OCI-LY7 (cell line): ENCODE results near the gene SERPINA6. TPM values are rescaled to one million over a fixed set of nuclear protein-coding genes. Genes with fewer than 3 reads are reported as not detected.

ENCODE experiments used
- BruUV-seq: library from RNA; stranded (reverse); fragments of 400-500 nt; replicated peaks from 2 replicates; lab custom pipeline; 2021; lab: Mats Ljungman, UMichigan
- CTCF ChIA-PET: fragments of 300-600 bp; sonication (Branson Sonifier 250); formaldehyde crosslinking; loops from one replicate; lab custom pipeline; 2022; ENCODE audit warnings: antibody characterized with exemption; ENCODE audit not compliant: unreplicated experiment; lab: Charles Lee
- POLR2A ChIA-PET: fragments of 300-600 bp; sonication (Branson Sonifier 250); formaldehyde crosslinking; loops from one replicate; lab custom pipeline; 2022; ENCODE audit warnings: antibody characterized with exemption; lab: Charles Lee
- DNase-seq: peaks from one replicate; pipeline ENCODE4 v3.0.0-alpha.2; 2015; ENCODE audit warnings: low spot score
- H2AFZ ChIP-seq: fragments of 200-600 bp; sonication (generic), shearing (Covaris generic); 2 replicates; pipeline ENCODE4 v1.6.1; 2014; ENCODE audit warnings: mild to moderate bottlenecking, antibody characterized with exemption, low read length, moderate library complexity
- H3K27ac ChIP-seq: fragments of 200-600 bp; sonication (generic); 2 replicates; pipeline ENCODE4 v1.5.1; 2014; ENCODE audit warnings: mixed run types, low read depth, mild to moderate bottlenecking, moderate library complexity, low read length, inconsistent platforms; ENCODE audit not compliant: poor library complexity, severe bottlenecking
- H3K36me3 ChIP-seq: fragments of 200-600 bp; sonication (generic); 2 replicates; pipeline ENCODE4 v1.6.1; 2014; ENCODE audit warnings: mild to moderate bottlenecking, antibody characterized with exemption, low read length, moderate library complexity, mixed read lengths; ENCODE audit not compliant: insufficient read depth
- H3K4me1 ChIP-seq: fragments of 200-600 bp; sonication (generic); 2 replicates; pipeline ENCODE4 v1.5.1; 2014; ENCODE audit warnings: mild to moderate bottlenecking, low read length; ENCODE audit not compliant: insufficient read depth, poor library complexity, severe bottlenecking
- H3K4me2 ChIP-seq: fragments of 200-600 bp; sonication (generic); 2 replicates; pipeline ENCODE4 v1.6.1; 2014; ENCODE audit warnings: mild to moderate bottlenecking, low read length
- H3K4me3 ChIP-seq: fragments of 200-600 bp; sonication (generic); 2 replicates; pipeline ENCODE4 v1.5.1; 2014; ENCODE audit warnings: mild to moderate bottlenecking, low read depth, low read length; ENCODE audit not compliant: poor library complexity, severe bottlenecking
- H3K79me2 ChIP-seq: fragments of 200-600 bp; sonication (generic); 2 replicates; pipeline ENCODE4 v1.6.1; 2016; ENCODE audit warnings: low read depth, mild to moderate bottlenecking, low read length, moderate library complexity, mixed read lengths; ENCODE audit not compliant: insufficient read depth
- H3K9me2 ChIP-seq: fragments of 200-600 bp; sonication (generic); 2 replicates; pipeline ENCODE4 v1.6.1; 2016; ENCODE audit warnings: mild to moderate bottlenecking, low read length, mixed read lengths; ENCODE audit not compliant: insufficient read depth
- H3K9me3 ChIP-seq: fragments of 200-600 bp; sonication (generic); 2 replicates; pipeline ENCODE4 v1.6.1; 2014; ENCODE audit warnings: mild to moderate bottlenecking, mixed run types, low read length, mixed read lengths
- H4K20me1 ChIP-seq: fragments of 200-600 bp; sonication (generic); 2 replicates; pipeline ENCODE4 v1.6.1; 2014; ENCODE audit warnings: mild to moderate bottlenecking, antibody characterized with exemption, low read length, moderate library complexity, mixed read lengths; ENCODE audit not compliant: insufficient read depth
- CTCF ChIP-seq: fragments of 200-600 bp; sonication (generic); conservative IDR thresholded peaks from 2 replicates; pipeline ENCODE4 v1.5.1; 2014; ENCODE audit warnings: mild to moderate bottlenecking, antibody characterized with exemption, low read length, moderate library complexity, mixed read lengths
- EZH2phosphoT487 ChIP-seq: fragments of 200-600 bp; sonication (generic); IDR thresholded peaks from 2 replicates; pipeline ENCODE4 v1.6.1; 2018; ENCODE audit warnings: low read depth, borderline replicate concordance, mild to moderate bottlenecking, mixed run types, antibody characterized with exemption, low read length, moderate library complexity, mixed read lengths
- intact Hi-C: fragments of 100-400 bp; cut with micrococcal nuclease; formaldehyde crosslinking; loops from one replicate; pipeline ENCODE4 v1.10.0; 2022; ENCODE audit not compliant: unreplicated experiment
- total RNA-seq, 2 experiments: library from RNA; depleted of rRNA in 1 of 2; stranded (reverse); fragments of >200 nt in 1 of 2; shearing (Covaris generic) in 1 of 2; gene quantifications; 2 replicates each; pipeline ENCODE4 v1.2.3, GENCODE V29; 2014 to 2022

Gene SERPINA6
- total RNA-seq, 2 experiments from 2014 or later, result not detected

- TF ChIP-seq CTCF (no peak), EZH2phosphoT487 (no peak)
- H3K4me2 ChIP-seq, result no peak overlapping the region
- POLR2A ChIA-PET, result no interaction called here
These were observed 38.5 kb upstream of the SERPINA6 start for GRCh38 chr14:94361682-94362081.

GRCh38 chr14:94360945-94361565 lies 37.9 kb upstream of the SERPINA6 start:
- ChIA-PET POLR2A (interaction anchor here (0.6 kb wide), 1 partner anchor 48 kb away, joined by 3 read pairs; no protein-coding TSS in a partner anchor), CTCF (no interaction called here)
- DNase-seq, result no peak
- Histone ChIP-seq H3K4me2 (no peak overlapping the region), H3K79me2 (no peaks in the 10 kb centered on the region), H3K9me2 (no peaks in the 10 kb centered on the region), H2AFZ (no peak overlapping the region), H3K36me3 (no peaks in the 10 kb centered on the region), H3K4me1 (no peaks in the 10 kb centered on the region), H4K20me1 (no peaks in the 10 kb centered on the region), H3K27ac (no peak overlapping the region), H3K4me3 (no peak overlapping the region), H3K9me3 (no peaks in the 10 kb centered on the region)
- intact Hi-C loops, result no loop called here
- BruUV-seq, result no TSS peak
- TF ChIP-seq EZH2phosphoT487 (no peak), CTCF (no peak)

More at GRCh38 chr14:94361682-94362081, 38.5 kb upstream of the SERPINA6 start:
- Histone ChIP-seq H4K20me1 (no peaks in the 10 kb centered on the region), H3K27ac (no peak overlapping the region), H3K4me1 (no peaks in the 10 kb centered on the region), H3K4me3 (no peak overlapping the region), H2AFZ (no peak overlapping the region), H3K9me3 (no peaks in the 10 kb centered on the region), H3K79me2 (no peaks in the 10 kb centered on the region), H3K36me3 (no peaks in the 10 kb centered on the region), H3K9me2 (no peaks in the 10 kb centered on the region)
- DNase-seq, result no peak
- BruUV-seq, result no TSS peak
- CTCF ChIA-PET, result no interaction called here
- intact Hi-C loops, result no loop called here

DNA sequence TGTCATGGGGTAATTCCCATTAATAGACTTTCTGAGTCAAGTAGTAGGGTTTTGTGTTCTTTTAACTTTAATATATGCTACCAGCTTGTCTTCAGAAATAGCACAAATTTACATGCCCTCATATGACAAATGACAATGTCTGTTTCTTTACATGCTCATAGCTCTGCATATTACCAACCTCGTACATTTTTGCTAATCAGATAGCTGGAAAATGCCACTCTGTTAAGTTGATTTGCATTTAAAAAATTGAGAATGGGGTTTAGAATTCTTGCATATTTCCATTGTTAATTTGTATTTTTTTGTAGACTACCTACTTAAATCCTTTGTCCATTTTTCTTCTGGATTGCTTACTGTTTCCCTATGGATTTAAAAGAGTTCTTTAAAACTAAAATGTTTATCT lies 34.0 kb upstream of the SERPINA6 start:
- CTCF ChIA-PET, result no interaction called here
- Histone ChIP-seq H3K4me3 (no peak overlapping the region), H3K9me2 (no peaks in the 10 kb centered on the region), H4K20me1 (no peaks in the 10 kb centered on the region), H3K36me3 (no peaks in the 10 kb centered on the region), H3K9me3 (no peaks in the 10 kb centered on the region), H2AFZ (no peak overlapping the region), H3K4me1 (no peaks in the 10 kb centered on the region), H3K4me2 (no peak overlapping the region), H3K79me2 (no peaks in the 10 kb centered on the region), H3K27ac (no peak overlapping the region)
- no peak for DNase-seq
- BruUV-seq, result no TSS peak
- POLR2A ChIA-PET, result interaction anchor here (1.2 kb wide), 1 partner anchor 8 kb away, joined by 3 read pairs; no protein-coding TSS in a partner anchor
- intact Hi-C loops, result no loop called here
- TF ChIP-seq EZH2phosphoT487, result no peak
- TF ChIP-seq CTCF, result no peak
